Measurements from ENCODE around the gene MAN2A2. TPM values are rescaled to one million over a fixed set of nuclear protein-coding genes. Genes with fewer than 3 reads are reported as not detected.

Gene MAN2A2
- polyA plus RNA-seq, 3 donors = 6.6 to 318 (median 7.3) TPM

GRCh38 chr15:90889736-90890456 lies 13.2 kb upstream of the MAN2A2 start:
- Histone ChIP-seq H3K9ac (ENCODE audit: insufficient read depth, low read length, poor library complexity, severe bottlenecking) (no peak overlapping the region), H3K79me2 (ENCODE audit: insufficient read depth, low read length) (peaks cover 83% of the 10 kb centered on the region), H3K4me1 (ENCODE audit: control insufficient read depth in 1 of 2, insufficient read depth in 2 of 2, low read length in 2 of 2) (peaks cover 24 to 44% of the 10 kb centered on the region in 2 donors), H2AFZ (ENCODE audit: insufficient read depth, low read depth, low read length, poor library complexity, severe bottlenecking) (no peak overlapping the region), H4K20me1 (ENCODE audit: insufficient read depth, low read length) (peaks cover 99% of the 10 kb centered on the region), H3K36me3 (replicated peaks in 1 of 2; ENCODE audit: control insufficient read depth in 1 of 2, insufficient read depth in 2 of 2, low read length in 2 of 2) (peaks cover 80 to 87% of the 10 kb centered on the region in 2 donors), H3K27ac (ENCODE audit: low read depth in 1 of 2, low read length in 2 of 2) (no peak overlapping the region), H3K4me3 (replicated peaks in 1 of 3; ENCODE audit: low read depth in 2 of 3, low read length in 3 of 3) (no peak overlapping the region), H3K4me2 (replicated peaks; ENCODE audit: extremely low read depth, low read length, poor library complexity, severe bottlenecking) (no peak overlapping the region), H3K9me3 (replicated peaks in 1 of 2; ENCODE audit: control insufficient read depth in 1 of 2, insufficient read depth in 1 of 2, low read length in 2 of 2) (no peaks in the 10 kb centered on the region), H3K27me3 (ENCODE audit: control insufficient read depth in 2 of 2, insufficient read depth in 2 of 2, low read length in 2 of 2) (no peaks in the 10 kb centered on the region)
- no peak for TF ChIP-seq CTCF (IDR thresholded peaks at IDR 0.05)
- Mint-ChIP-seq H3K27ac (peak overlapping the region in 3 of 7 donors; percentile 37 to 63 (median 46)), H3K4me3 (no peak overlapping the region), H3K36me3 (peaks cover 59 to 86% of the 10 kb centered on the region in 2 donors), H3K27me3 (ENCODE audit: low read depth in 3 of 3) (peaks cover 0 to 1% (median 0%) of the 10 kb centered on the region in 3 donors), H3K9me3 (no peaks in the 10 kb centered on the region), H3K4me1 (peaks cover 32% of the 10 kb centered on the region)
- DNase-seq = no peak
- intact Hi-C loops (cut with micrococcal nuclease) = loop anchor here (5.0 to 10.0 kb wide), 2 partner anchors 175 to 188 kb away; partner anchors contain the start of gene BLM (in 1 of the 2)
- WGBS (ENCODE audit: insufficient coverage) = 98% methylated on average over 21 of the region's 31 CpGs

- Histone ChIP-seq H3K36me3 (replicated peaks in 1 of 2; ENCODE audit: control insufficient read depth in 1 of 2, insufficient read depth in 2 of 2, low read length in 2 of 2) (peaks cover 89 to 97% of the 10 kb centered on the region in 2 donors), H3K9me3 (replicated peaks in 1 of 2; ENCODE audit: control insufficient read depth in 1 of 2, insufficient read depth in 1 of 2, low read length in 2 of 2) (no peaks in the 10 kb centered on the region), H3K79me2 (ENCODE audit: insufficient read depth, low read length) (peaks cover 78% of the 10 kb centered on the region), H3K4me2 (replicated peaks; ENCODE audit: extremely low read depth, low read length, poor library complexity, severe bottlenecking) (no peak overlapping the region), H3K27ac (ENCODE audit: low read depth in 1 of 2, low read length in 2 of 2) (peak overlapping the region in 1 of 2 donors; percentile 41), H3K27me3 (ENCODE audit: control insufficient read depth in 2 of 2, insufficient read depth in 2 of 2, low read length in 2 of 2) (no peaks in the 10 kb centered on the region), H3K4me3 (replicated peaks in 1 of 3; ENCODE audit: low read depth in 2 of 3, low read length in 3 of 3) (no peak overlapping the region), H3K4me1 (ENCODE audit: control insufficient read depth in 1 of 2, insufficient read depth in 2 of 2, low read length in 2 of 2) (peaks cover 31 to 44% of the 10 kb centered on the region in 2 donors), H4K20me1 (ENCODE audit: insufficient read depth, low read length) (peaks cover 99% of the 10 kb centered on the region), H2AFZ (ENCODE audit: insufficient read depth, low read depth, low read length, poor library complexity, severe bottlenecking) (no peak overlapping the region), H3K9ac (ENCODE audit: insufficient read depth, low read length, poor library complexity, severe bottlenecking) (no peak overlapping the region)
- TF ChIP-seq CTCF (IDR thresholded peaks at IDR 0.05) = no peak
- 76% methylated on average over 3 of the region's 12 CpGs for WGBS (ENCODE audit: insufficient coverage)
- Mint-ChIP-seq H3K4me1 (peaks cover 33% of the 10 kb centered on the region), H3K4me3 (no peak overlapping the region), H3K9me3 (no peaks in the 10 kb centered on the region), H3K36me3 (peaks cover 68 to 96% of the 10 kb centered on the region in 2 donors), H3K27ac (no peak overlapping the region), H3K27me3 (ENCODE audit: low read depth in 3 of 3) (peaks cover 0 to 1% (median 0%) of the 10 kb centered on the region in 3 donors)
- intact Hi-C loops (cut with micrococcal nuclease) = no loop called here
- no peak for DNase-seq
Measured at GRCh38 chr15:90890839-90891238, 12.3 kb upstream of the MAN2A2 start.
